Nephron progenitor cell (in vitro differentiated cells): Measurements from ENCODE around the gene EGFL7.
A peak's percentile ranks its signal among the peaks of the same experiment; 100 is the strongest.

ENCODE experiments used
- DNase-seq: peaks from one replicate; pipeline ENCODE4 v3.0.0; 2021
- H3K27ac Mint-ChIP-seq: 2 replicates; pipeline ENCODE4 v1.8.0; 2021; ENCODE audit warnings: mild to moderate bottlenecking, moderate library complexity, mixed read lengths
- H3K27me3 Mint-ChIP-seq: 2 replicates; pipeline ENCODE4 v1.8.0; 2021; ENCODE audit warnings: mild to moderate bottlenecking, low read depth, mixed read lengths; ENCODE audit not compliant: poor library complexity
- H3K36me3 Mint-ChIP-seq: 2 replicates; pipeline ENCODE4 v1.8.0; 2021; ENCODE audit warnings: low read depth, mixed read lengths
- H3K4me1 Mint-ChIP-seq: 2 replicates; pipeline ENCODE4 v1.8.0; 2021; ENCODE audit warnings: mixed read lengths
- H3K4me3 Mint-ChIP-seq: 2 replicates; pipeline ENCODE4 v1.8.0; 2021; ENCODE audit warnings: mild to moderate bottlenecking, moderate library complexity, mixed read lengths
- H3K9me3 Mint-ChIP-seq: 2 replicates; pipeline ENCODE4 v1.8.0; 2021; ENCODE audit warnings: mild to moderate bottlenecking, moderate library complexity, mixed read lengths
- TF ChIP-seq, protein P1 (sequence below): fragments of 200-600 bp; sonication (generic); IDR thresholded peaks from 2 replicates; pipeline ENCODE4 v1.5.0; 2021; ENCODE audit warnings: antibody characterized with exemption

The EGFL7 gene

DNA sequence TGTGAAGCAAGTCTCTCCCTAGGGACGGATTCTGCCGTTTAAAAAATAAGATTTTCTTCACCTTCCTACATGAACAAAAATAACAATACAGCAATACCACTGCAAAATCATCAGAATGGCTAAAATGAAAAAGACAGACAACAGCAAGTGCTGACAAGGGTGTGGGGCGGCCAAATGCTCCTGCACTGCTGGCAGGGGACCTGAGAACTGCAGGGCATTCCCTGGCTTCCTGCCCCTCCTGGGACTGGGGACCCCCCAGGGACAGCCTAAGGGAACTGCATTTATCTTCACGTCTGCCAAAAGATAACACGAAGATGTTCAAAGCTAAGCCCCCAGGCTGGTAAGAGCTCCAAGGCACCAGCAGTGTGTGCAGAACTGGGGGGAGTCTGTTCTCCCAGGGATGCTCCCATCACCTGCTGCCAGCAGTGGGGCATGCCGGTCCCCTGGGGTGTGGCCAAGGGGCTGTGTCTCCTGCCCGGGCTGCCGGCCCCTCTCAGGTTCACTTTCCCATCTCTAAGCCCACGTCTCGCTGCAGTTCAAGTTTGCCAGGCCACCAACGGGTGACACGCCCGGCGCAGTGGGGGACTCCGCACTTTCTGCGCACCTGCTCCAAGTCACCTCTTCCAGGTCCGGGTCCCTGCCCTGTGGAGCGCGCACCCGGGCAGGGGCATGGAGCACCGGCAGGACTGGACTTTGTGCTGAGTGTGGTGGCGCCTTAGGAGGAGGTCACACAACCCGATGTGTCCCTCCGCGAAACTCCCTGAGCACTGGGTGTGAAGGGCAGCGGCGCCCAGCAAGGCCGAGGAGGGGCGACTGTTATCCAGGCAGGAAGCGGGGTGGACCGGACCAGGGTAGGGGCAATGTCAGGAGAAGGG, 4.5 kb upstream of the EGFL7 start:
- TF ChIP-seq, protein P1, sequence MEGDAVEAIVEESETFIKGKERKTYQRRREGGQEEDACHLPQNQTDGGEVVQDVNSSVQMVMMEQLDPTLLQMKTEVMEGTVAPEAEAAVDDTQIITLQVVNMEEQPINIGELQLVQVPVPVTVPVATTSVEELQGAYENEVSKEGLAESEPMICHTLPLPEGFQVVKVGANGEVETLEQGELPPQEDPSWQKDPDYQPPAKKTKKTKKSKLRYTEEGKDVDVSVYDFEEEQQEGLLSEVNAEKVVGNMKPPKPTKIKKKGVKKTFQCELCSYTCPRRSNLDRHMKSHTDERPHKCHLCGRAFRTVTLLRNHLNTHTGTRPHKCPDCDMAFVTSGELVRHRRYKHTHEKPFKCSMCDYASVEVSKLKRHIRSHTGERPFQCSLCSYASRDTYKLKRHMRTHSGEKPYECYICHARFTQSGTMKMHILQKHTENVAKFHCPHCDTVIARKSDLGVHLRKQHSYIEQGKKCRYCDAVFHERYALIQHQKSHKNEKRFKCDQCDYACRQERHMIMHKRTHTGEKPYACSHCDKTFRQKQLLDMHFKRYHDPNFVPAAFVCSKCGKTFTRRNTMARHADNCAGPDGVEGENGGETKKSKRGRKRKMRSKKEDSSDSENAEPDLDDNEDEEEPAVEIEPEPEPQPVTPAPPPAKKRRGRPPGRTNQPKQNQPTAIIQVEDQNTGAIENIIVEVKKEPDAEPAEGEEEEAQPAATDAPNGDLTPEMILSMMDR: no peak
- Mint-ChIP-seq H3K27ac (no peak overlapping the region), H3K9me3 (no peaks in the 10 kb centered on the region), H3K4me3 (no peak overlapping the region), H3K27me3 (peaks cover 4% of the 10 kb centered on the region), H3K4me1 (peaks cover 14% of the 10 kb centered on the region), H3K36me3 (no peaks in the 10 kb centered on the region)
- peak; percentile 4 for DNase-seq

DNA sequence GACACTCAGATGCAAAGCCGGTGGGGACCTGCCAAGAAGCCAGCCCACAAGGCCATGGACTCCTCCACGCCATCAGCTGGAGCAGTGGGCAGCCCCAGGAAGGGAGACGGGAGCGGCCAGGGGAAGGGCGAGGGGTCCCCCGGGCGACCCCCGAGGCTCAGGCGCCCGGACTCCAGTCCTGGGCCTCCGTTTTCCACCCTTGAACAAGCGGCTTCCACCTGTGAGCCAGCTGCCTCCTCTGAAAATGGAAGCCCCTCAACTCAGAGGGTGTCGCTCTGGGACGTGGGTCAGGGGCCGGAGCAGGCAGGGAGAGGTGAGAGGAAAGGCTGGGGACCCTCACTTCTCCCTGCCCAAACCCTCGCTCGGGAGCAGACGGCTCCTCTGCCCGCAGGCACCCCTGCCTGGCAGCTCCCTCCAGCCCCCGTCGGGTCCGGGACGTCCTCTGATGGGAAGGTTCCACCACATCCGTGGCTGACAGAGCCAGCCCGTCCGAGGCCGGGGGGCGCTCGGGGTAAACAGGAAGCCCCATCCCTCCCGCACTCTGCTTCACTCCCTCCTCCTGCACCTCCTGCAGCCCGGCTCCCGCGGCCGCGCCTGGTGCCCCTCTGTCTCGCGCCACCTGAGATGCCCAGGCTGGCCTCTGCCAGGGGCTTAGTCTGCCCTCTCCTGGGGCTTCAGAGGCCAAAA, 3.7 kb upstream of the EGFL7 start:
- TF ChIP-seq, protein P1: no peak
- peak; percentile 10 for DNase-seq
- Mint-ChIP-seq H3K27ac (no peak overlapping the region), H3K4me3 (no peak overlapping the region), H3K9me3 (no peaks in the 10 kb centered on the region), H3K36me3 (no peaks in the 10 kb centered on the region), H3K27me3 (peaks cover 4% of the 10 kb centered on the region), H3K4me1 (peaks cover 21% of the 10 kb centered on the region)

DNA sequence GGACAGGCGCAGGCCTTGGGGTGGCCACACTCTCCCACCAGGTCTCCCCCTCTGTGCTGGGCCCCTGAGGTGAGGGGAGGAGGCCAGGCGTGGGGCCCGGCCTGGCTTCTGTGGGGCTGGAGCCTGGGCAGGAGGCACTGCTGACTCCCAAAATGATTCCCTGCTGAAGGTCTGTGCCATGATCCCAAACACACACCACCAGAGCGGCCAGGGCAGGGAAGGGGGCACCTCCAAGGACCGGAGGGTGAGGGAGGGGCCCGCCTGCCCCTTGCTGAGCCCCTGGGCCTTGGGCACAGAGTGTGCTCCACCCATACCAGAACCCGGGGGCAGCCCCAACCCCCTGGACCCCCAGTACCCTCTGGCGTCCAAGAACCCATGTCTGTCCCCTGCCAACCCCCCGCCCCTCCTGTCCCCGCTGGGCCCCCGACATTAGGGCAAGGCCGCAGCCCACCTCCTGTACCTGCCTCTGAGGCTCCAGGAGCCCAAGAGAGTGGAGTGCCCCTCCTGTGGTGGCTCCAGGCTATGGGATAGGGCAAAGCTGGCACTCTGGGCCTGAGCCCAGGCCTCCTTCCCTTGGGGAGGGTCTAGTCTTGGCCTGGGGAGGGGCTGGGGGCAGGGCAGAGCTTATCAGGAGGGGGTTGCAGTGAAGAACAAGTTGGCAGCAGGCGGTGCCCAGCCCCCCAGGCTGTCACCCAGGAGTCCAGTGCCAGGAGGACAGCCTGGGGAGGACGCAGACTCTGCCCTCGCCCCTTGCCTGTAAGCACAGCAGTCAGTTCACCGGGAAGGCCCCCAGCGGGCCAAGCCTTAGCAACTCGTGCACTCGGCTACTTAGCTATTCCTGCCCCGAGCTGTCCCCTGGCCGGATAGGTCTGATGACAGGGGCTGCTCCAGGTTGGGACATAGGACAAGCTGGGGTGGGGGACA, 2.6 kb upstream of the EGFL7 start:
- no peak for DNase-seq
- no peaks in the 10 kb centered on the region for H3K9me3 Mint-ChIP-seq
- TF ChIP-seq, protein P1: no peak
- peaks cover 33% of the 10 kb centered on the region for H3K4me1 Mint-ChIP-seq
- no peaks in the 10 kb centered on the region for H3K36me3 Mint-ChIP-seq
- H3K27me3 Mint-ChIP-seq: peaks cover 4% of the 10 kb centered on the region
- H3K4me3 Mint-ChIP-seq: no peak overlapping the region
- H3K27ac Mint-ChIP-seq: no peak overlapping the region

DNA sequence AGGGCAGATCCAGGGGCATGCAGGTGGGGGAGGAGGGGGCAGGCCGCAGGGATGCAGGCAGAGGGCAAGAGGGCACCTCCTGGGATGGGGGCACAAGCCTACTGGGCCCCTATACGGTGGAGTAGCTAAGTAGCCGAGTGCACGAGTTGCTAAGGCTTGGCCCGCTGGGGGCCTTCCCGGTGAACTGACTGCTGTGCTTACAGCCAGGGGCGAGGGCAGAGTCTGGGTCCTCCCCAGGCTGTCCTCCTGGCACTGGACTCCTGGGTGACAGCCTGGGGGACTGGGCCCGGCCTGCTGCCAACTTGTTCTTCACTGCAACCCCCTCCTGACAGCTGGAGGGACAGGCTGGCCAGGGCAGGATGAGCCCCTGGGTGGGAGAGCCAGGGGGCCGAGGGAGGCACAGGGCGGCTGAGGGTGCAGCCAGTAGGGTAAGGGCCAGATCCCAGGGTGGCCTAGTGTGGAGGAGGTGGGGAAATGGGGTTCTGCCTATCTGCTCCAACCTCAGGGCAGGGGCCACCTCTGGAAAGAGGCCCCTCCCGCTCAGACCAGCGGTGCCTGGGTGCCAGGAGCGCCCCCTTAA, 1.7 kb upstream of the EGFL7 start:
- H3K27me3 Mint-ChIP-seq: peaks cover 4% of the 10 kb centered on the region
- TF ChIP-seq, protein P1: no peak
- H3K36me3 Mint-ChIP-seq: no peaks in the 10 kb centered on the region
- DNase-seq: no peak
- no peaks in the 10 kb centered on the region for H3K9me3 Mint-ChIP-seq
- peaks cover 30% of the 10 kb centered on the region for H3K4me1 Mint-ChIP-seq
- H3K4me3 Mint-ChIP-seq: no peak overlapping the region
- H3K27ac Mint-ChIP-seq: no peak overlapping the region

DNA sequence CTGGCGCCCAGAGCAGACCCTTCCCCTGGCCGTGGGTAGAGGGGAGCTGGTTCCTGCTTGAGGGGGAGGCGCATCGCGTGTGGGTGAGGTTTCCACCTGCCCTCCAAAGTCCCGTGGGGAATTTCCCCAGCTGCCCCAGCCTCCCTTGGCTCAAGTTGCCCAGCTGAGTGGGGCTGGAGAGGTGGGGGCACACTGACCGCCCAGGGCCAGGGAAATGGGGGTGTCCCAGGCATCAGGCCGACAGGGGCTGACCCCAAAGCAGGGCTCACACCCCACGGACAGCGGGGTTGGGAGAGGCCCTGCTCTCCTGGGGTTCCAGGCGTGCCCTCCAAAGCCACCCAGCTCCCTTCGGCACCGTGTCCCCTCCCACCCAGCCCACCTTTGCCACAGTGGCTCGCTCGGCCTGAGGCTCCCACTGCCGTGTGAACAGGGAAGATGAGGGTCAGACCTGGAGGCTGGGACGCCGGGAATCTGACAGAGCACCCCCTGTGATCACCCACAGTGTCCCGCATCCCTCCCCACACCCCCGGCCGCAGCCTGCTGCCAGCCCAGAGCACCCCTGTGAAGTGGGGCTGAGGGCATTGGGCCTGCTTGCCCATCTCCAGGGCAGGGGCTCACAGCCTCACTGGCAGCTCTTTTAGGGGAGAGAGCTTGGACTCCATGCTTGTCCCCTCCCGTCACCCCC, 933 bp upstream of the EGFL7 start:
- Mint-ChIP-seq H3K9me3 (no peaks in the 10 kb centered on the region), H3K4me1 (peaks cover 32% of the 10 kb centered on the region), H3K36me3 (no peaks in the 10 kb centered on the region), H3K27ac (no peak overlapping the region), H3K4me3 (no peak overlapping the region), H3K27me3 (peaks cover 4% of the 10 kb centered on the region)
- no peak for DNase-seq
- TF ChIP-seq, protein P1: no peak
